IPS DF 6.9 (cell line): ENCODE results near the gene RSF1.

Experiments used
- DNase-seq: peaks from one replicate; pipeline ENCODE4 v3.0.0-alpha.2; 2013; ENCODE audit warnings: low read depth, low spot score
- H3K27ac ChIP-seq: one replicate; pipeline ENCODE4 v1.5.1; 2013; ENCODE audit warnings: low read length, control low read depth
- H3K27me3 ChIP-seq: 2 replicates; pipeline ENCODE4 v1.6.1; 2013; ENCODE audit warnings: mild to moderate bottlenecking, low read length; ENCODE audit not compliant: control insufficient read depth, insufficient read depth
- H3K36me3 ChIP-seq: 2 replicates; pipeline ENCODE4 v1.6.1; 2013; ENCODE audit warnings: low read length; ENCODE audit not compliant: control insufficient read depth, insufficient read depth
- H3K4me1 ChIP-seq: 2 replicates; pipeline ENCODE4 v1.6.1; 2013; ENCODE audit warnings: low read length; ENCODE audit not compliant: control insufficient read depth, insufficient read depth
- H3K4me3 ChIP-seq: 2 replicates; pipeline ENCODE4 v1.5.1; 2013; ENCODE audit warnings: mild to moderate bottlenecking, low read length
- H3K9me3 ChIP-seq: 2 replicates; pipeline ENCODE4 v1.6.1; 2013; ENCODE audit warnings: low read length, inconsistent platforms; ENCODE audit not compliant: control insufficient read depth, insufficient read depth
- WGBS: extraction: QIAGEN DNeasy Blood & Tissue Kit; methylation state at CpG from one replicate; pipeline ENCODE4 v1.1.7; 2013; ENCODE audit warnings: mixed read lengths, missing lambda C conversion rate; ENCODE audit not compliant: insufficient read length, insufficient coverage; 5-methylcytosine and 5-hydroxymethylcytosine counted together

RSF1 gene

GRCh38 chr11:77813256-77813655 lies 7.3 kb downstream of the RSF1 start:
- Histone ChIP-seq H3K9me3 (0 out of 2 replicates have a peak, but pooled peaks cover 2% of the 10 kb centered on the region), H3K27me3 (no peaks in the 10 kb centered on the region), H3K4me3 (no peak overlapping the region), H3K27ac (no peak overlapping the region), H3K36me3 (no peaks in the 10 kb centered on the region), H3K4me1 (no peaks in the 10 kb centered on the region)
- DNase-seq, result no peak
- no CpG with 5 or more reads among the region's 9 CpGs for WGBS

DNA sequence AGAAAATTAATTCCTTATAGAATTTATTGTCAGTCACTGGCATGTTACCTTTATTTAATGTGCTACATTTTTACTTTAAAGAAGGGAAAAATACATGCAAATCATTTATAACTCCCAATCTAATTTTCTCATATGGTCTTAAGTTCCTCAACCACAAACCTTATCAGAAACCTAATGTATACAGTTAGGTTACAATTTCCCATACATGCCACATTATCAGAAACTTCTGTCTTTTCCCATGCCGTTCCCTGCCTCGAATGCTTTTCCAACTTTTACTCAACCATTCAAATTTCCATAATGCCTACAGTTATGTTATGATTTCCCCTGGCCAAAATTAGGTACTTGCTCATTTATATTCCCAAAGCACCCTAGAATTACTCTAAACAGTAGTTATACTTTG lies 13.5 kb downstream of the RSF1 start:
- Histone ChIP-seq H3K4me1 (no peaks in the 10 kb centered on the region), H3K9me3 (no peaks in the 10 kb centered on the region), H3K36me3 (no peaks in the 10 kb centered on the region), H3K4me3 (no peak overlapping the region), H3K27ac (no peak overlapping the region), H3K27me3 (no peaks in the 10 kb centered on the region)
- WGBS, result 100% methylated on average over 2 of the region's 2 CpGs
- no peak for DNase-seq

DNA sequence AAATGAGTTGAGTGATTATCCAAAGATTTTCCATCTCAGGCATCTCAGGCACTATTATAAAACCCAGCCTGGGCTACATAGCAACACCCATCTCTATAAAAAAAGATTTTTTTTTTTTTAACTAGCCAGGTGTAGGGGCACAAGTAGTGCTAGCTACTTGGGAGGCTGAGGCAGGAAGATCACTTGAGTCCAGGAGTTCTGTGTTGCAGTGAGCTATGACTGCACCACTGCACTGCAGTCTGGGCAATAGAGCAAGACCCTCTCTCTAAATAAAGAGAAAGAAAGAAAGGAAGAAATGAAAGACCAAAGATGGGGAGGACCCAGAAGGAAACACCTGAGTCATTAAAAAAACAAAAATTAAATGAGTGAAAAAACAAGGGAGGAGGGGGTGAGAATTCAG lies 14.1 kb downstream of the RSF1 start:
- Histone ChIP-seq H3K27ac (no peak overlapping the region), H3K36me3 (no peaks in the 10 kb centered on the region), H3K9me3 (no peaks in the 10 kb centered on the region), H3K27me3 (no peaks in the 10 kb centered on the region), H3K4me1 (no peaks in the 10 kb centered on the region), H3K4me3 (no peak overlapping the region)
- DNase-seq, result no peak

DNA sequence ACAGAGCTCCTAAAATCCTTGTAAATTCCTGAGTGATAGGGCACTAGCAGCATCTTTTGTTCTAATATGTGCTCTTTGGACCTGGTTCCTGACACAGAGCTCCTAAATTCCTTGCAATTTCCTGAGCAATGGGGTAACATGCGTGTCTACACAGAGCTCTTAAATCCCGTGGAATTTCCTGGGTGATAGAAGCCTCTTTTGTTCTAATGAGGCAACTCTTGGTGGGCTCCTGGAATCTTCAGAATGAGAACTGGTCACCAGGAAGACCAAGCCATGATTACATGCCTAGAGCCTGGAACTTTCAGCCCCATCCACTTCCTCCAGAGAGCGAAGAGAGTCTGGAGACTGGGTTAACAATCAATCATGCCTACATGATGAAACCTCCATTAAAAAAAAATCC lies 19.0 kb downstream of the RSF1 start:
- DNase-seq, result no peak
- Histone ChIP-seq H3K4me1 (no peaks in the 10 kb centered on the region), H3K4me3 (no peak overlapping the region), H3K27ac (no peak overlapping the region), H3K9me3 (no peaks in the 10 kb centered on the region), H3K36me3 (no peaks in the 10 kb centered on the region), H3K27me3 (no peaks in the 10 kb centered on the region)
- WGBS, result no CpG with 5 or more reads among the region's 3 CpGs

DNA sequence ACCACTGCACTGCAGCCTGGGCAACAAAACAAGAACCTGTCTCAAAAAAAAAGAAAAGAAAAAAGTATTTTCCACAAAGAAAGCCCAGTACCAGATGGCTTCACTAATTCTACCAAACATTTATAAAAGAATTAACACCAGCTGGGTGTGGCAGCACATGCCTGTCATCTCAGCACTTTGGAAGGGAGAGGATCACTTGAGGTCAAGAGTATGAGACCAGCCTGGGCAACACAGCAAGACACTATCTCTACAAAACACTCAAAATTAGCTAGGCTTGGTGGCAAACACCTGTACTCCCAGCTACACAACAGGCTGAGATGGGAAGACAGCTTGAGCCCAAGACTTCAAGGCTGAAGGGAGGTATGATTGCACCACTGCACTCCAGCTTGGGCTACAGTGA lies 20.1 kb downstream of the RSF1 start:
- Histone ChIP-seq H3K4me1 (no peaks in the 10 kb centered on the region), H3K27ac (no peak overlapping the region), H3K4me3 (no peak overlapping the region), H3K9me3 (no peaks in the 10 kb centered on the region), H3K36me3 (no peaks in the 10 kb centered on the region), H3K27me3 (no peaks in the 10 kb centered on the region)
- no peak for DNase-seq

GRCh38 chr11:77799338-77799737 lies 21.2 kb downstream of the RSF1 start:
- Histone ChIP-seq H3K4me1 (no peaks in the 10 kb centered on the region), H3K4me3 (no peak overlapping the region), H3K36me3 (no peaks in the 10 kb centered on the region), H3K27ac (no peak overlapping the region), H3K9me3 (no peaks in the 10 kb centered on the region), H3K27me3 (no peaks in the 10 kb centered on the region)
- no CpG with 5 or more reads among the region's 3 CpGs for WGBS
- no peak for DNase-seq

DNA sequence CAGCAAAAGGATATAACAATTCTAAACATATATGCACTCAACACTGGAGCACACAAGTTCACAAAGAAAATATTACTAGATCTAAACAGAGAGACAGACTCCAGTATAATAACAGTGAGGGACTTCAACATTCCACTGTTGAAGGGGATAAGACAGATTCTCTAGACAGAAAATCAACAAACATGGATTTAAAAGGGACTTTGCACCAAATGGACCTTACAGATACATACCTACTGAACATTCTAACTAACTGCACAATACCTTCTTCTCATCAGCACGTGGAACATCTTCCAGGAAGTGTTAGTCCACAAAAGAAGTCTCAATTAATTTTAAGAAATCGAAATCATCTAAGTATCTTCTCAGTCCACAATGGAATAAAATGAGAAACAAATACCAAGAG lies 26.6 kb downstream of the RSF1 start:
- Histone ChIP-seq H3K4me1 (peaks cover 6% of the 10 kb centered on the region; the same call in 1 of the 2 replicates), H3K27ac (no peak overlapping the region), H3K9me3 (peaks cover 2% of the 10 kb centered on the region), H3K4me3 (no peak overlapping the region), H3K36me3 (peaks cover 3% of the 10 kb centered on the region; the same call in 1 of the 2 replicates), H3K27me3 (no peaks in the 10 kb centered on the region)
- no CpG with 5 or more reads among the region's 2 CpGs for WGBS
- no peak for DNase-seq

DNA sequence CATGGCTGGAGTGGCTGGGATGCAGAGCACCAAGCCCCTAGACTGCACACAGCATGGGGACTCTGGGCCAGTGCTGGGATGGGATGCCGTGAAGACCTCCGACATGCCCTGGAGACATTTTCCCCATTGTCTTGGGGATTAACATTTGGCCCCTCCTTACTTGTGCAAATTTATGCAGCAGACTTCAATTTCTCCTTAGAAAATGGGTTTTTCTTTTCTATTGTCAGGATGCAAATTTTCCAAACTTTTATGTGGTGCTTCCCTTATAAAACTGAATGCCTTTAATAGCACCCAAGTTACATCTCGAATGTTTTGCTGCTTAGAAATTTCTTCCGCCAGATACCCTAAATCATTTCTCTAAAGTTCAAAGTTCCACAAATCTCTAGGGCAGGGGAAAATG lies 29.2 kb downstream of the RSF1 start:
- Histone ChIP-seq H3K4me3 (no peak overlapping the region; the same call in 1 of the 2 replicates), H3K27ac (no peak overlapping the region), H3K9me3 (peaks cover 2% of the 10 kb centered on the region), H3K36me3 (peaks cover 3% of the 10 kb centered on the region; the same call in 1 of the 2 replicates), H3K4me1 (peaks cover 6% of the 10 kb centered on the region; the same call in 1 of the 2 replicates), H3K27me3 (no peaks in the 10 kb centered on the region)
- no CpG with 5 or more reads among the region's 4 CpGs for WGBS
- no peak for DNase-seq

- H3K9me3 ChIP-seq, result peaks cover 2% of the 10 kb centered on the region
- no CpG with 5 or more reads among the region's 5 CpGs for whole genome bisulfite sequencing
Measured at GRCh38 chr11:77789731-77790476, 30.6 kb downstream of the RSF1 start.

GRCh38 chr11:77789061-77789730 lies 31.3 kb downstream of the RSF1 start:
- H3K27ac ChIP-seq, result no peak overlapping the region
- peaks cover 6% of the 10 kb centered on the region; the same call in 1 of the 2 replicates for H3K4me1 ChIP-seq
- no CpG with 5 or more reads among the region's 11 CpGs for WGBS
- no peak for DNase-seq
- peaks cover 2% of the 10 kb centered on the region for H3K9me3 ChIP-seq
- no peak overlapping the region for H3K4me3 ChIP-seq
- no peaks in the 10 kb centered on the region for H3K27me3 ChIP-seq
- H3K36me3 ChIP-seq, result peaks cover 3% of the 10 kb centered on the region; the same call in 1 of the 2 replicates

More at GRCh38 chr11:77789731-77790476, 30.6 kb downstream of the RSF1 start:
- Histone ChIP-seq H3K36me3 (peaks cover 3% of the 10 kb centered on the region; the same call in 1 of the 2 replicates), H3K27me3 (no peaks in the 10 kb centered on the region), H3K4me3 (no peak overlapping the region), H3K27ac (no peak overlapping the region), H3K4me1 (peaks cover 6% of the 10 kb centered on the region; the same call in 1 of the 2 replicates)
- DNase-seq, result no peak
